ENCODE measurements around the gene ASB9.
"Not testable (repeated sequence)": the region's sequence is repeated elsewhere in the genome, so short reads cannot be mapped to it uniquely, and the experiment has no call there.

Gene ASB9

GRCh38 chrX:15310117-15310516 is 40.2 kb upstream of the ASB9 start:
- Histone ChIP-seq H3K27ac (no peak overlapping the region), H3K4me3 (ENCODE audit: low read depth, low read length) (no peak overlapping the region), H3K9me3 (ENCODE audit: severe bottlenecking) (no peaks in the 10 kb centered on the region), H3K27me3 (ENCODE audit: insufficient read depth, low read depth, severe bottlenecking) (peaks cover 15% of the 10 kb centered on the region), H3K36me3 (no peaks in the 10 kb centered on the region)
- TF ChIP-seq CTCF (IDR thresholded peaks at IDR 0.05; ENCODE audit: low read depth, low read length) = no peak
- DNase-seq = no peak

GRCh38 chrX:15305899-15306298 is 36.0 kb upstream of the ASB9 start:
- not testable (repeated sequence) for H3K9me3 ChIP-seq (ENCODE audit: severe bottlenecking); DNase-seq; H3K36me3 ChIP-seq; H3K4me3 ChIP-seq (ENCODE audit: low read depth, low read length); H3K27ac ChIP-seq
- peaks cover 24% of the 10 kb centered on the region for H3K27me3 ChIP-seq (ENCODE audit: insufficient read depth, low read depth, severe bottlenecking)

- no peaks in the 10 kb centered on the region for H3K36me3 ChIP-seq
- H3K27ac ChIP-seq = no peak overlapping the region
- no peak for TF ChIP-seq CTCF (IDR thresholded peaks at IDR 0.05; ENCODE audit: low read depth, low read length)
- no peaks in the 10 kb centered on the region for H3K9me3 ChIP-seq (ENCODE audit: severe bottlenecking)
- no peak for DNase-seq
- H3K27me3 ChIP-seq (ENCODE audit: insufficient read depth, low read depth, severe bottlenecking) = peaks cover 25% of the 10 kb centered on the region
- H3K4me3 ChIP-seq (ENCODE audit: low read depth, low read length) = no peak overlapping the region
Observed at GRCh38 chrX:15301924-15302323, 32.0 kb upstream of the ASB9 start.

- no peaks in the 10 kb centered on the region for H3K9me3 ChIP-seq (ENCODE audit: severe bottlenecking)
- H3K27me3 ChIP-seq (ENCODE audit: insufficient read depth, low read depth, severe bottlenecking) = peaks cover 24% of the 10 kb centered on the region
- DNase-seq = no peak
- H3K36me3 ChIP-seq = no peaks in the 10 kb centered on the region
- H3K4me3 ChIP-seq (ENCODE audit: low read depth, low read length) = no peak overlapping the region
- no peak overlapping the region for H3K27ac ChIP-seq
- 0 out of 2 replicates have a peak, but pooled peaks have one; percentile 17 for TF ChIP-seq CTCF (IDR thresholded peaks at IDR 0.05; ENCODE audit: low read depth, low read length)
Observed at GRCh38 chrX:15299941-15300851, 30.3 kb upstream of the ASB9 start.

GRCh38 chrX:15298780-15299179 is 28.9 kb upstream of the ASB9 start:
- Histone ChIP-seq H3K4me3 (ENCODE audit: low read depth, low read length) (no peak overlapping the region), H3K9me3 (ENCODE audit: severe bottlenecking) (no peaks in the 10 kb centered on the region), H3K27me3 (ENCODE audit: insufficient read depth, low read depth, severe bottlenecking) (peaks cover 24% of the 10 kb centered on the region), H3K27ac (no peak overlapping the region), H3K36me3 (no peaks in the 10 kb centered on the region)
- no peak for TF ChIP-seq CTCF (IDR thresholded peaks at IDR 0.05; ENCODE audit: low read depth, low read length)
- DNase-seq = no peak

GRCh38 chrX:15298201-15298600 is 28.3 kb upstream of the ASB9 start:
- no peaks in the 10 kb centered on the region for H3K36me3 ChIP-seq
- no peak for DNase-seq

More at GRCh38 chrX:15298201-15298600, 28.3 kb upstream of the ASB9 start:
- TF ChIP-seq CTCF (IDR thresholded peaks at IDR 0.05; ENCODE audit: low read depth, low read length) = no peak
- Histone ChIP-seq H3K4me3 (ENCODE audit: low read depth, low read length) (no peak overlapping the region), H3K9me3 (ENCODE audit: severe bottlenecking) (no peaks in the 10 kb centered on the region), H3K27ac (no peak overlapping the region), H3K27me3 (ENCODE audit: insufficient read depth, low read depth, severe bottlenecking) (peaks cover 24% of the 10 kb centered on the region)
